Kidney glomerular epithelial cell (primary cell): ENCODE measurements around the gene TAF5.
"Not testable (repeated sequence)": the region's sequence is repeated elsewhere in the genome, so short reads cannot be mapped to it uniquely, and the experiment has no call there.

Experiments used
- DNase-seq: peaks from one replicate; lab custom pipeline; 2025; lab: John Stamatoyannopoulos, UW

TAF5 gene

DNA sequence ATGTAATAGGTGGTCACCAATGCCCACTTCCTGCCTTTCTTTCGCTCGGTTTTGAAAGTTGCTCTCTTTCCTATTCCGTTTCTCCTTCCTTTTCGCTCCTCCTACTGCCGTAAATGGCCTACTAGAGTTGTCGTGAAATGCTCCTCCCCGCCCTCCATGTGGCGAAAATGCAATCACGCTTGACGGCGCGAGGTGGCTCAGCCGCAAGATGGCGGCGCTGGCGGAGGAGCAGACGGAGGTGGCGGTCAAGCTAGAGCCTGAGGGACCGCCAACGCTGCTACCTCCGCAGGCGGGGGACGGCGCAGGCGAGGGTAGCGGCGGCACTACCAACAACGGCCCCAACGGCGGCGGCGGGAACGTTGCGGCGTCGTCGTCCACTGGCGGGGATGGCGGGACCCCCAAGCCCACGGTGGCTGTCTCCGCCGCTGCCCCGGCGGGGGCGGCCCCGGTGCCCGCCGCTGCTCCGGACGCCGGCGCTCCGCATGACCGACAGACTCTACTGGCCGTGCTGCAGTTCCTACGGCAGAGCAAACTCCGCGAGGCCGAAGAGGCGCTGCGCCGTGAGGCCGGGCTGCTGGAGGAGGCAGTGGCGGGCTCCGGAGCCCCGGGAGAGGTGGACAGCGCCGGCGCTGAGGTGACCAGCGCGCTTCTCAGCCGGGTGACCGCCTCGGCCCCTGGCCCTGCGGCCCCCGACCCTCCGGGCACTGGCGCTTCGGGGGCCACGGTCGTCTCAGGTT is at the start of gene TAF5:
Gene TAF5, plus strand, starts transcription at position 195 of the 737 bp plus-strand sequence. Its CDS starts 14 bp downstream, at position 209.
- peak; percentile 97 for DNase-seq

DNA sequence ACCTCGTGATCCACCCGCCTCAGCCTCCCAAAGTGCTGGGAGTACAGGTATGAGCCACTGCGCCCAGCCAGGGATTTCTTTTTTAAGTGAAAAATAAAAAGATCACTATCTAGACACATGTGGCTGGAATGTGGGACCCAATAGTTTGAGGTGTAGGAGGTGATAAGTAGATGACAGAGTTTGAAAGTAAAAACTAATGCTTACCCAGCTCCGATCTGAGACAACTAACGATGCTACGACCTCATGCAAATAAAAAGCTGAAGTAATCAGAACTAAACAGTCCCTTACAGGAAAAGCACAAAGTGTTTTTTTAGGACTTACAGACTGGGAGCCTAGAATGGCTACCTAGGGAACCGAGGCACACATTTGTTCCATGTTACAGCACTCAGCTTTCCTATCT is 39.9 kb upstream of the TAF5 start:
- no peak for DNase-seq

DNA sequence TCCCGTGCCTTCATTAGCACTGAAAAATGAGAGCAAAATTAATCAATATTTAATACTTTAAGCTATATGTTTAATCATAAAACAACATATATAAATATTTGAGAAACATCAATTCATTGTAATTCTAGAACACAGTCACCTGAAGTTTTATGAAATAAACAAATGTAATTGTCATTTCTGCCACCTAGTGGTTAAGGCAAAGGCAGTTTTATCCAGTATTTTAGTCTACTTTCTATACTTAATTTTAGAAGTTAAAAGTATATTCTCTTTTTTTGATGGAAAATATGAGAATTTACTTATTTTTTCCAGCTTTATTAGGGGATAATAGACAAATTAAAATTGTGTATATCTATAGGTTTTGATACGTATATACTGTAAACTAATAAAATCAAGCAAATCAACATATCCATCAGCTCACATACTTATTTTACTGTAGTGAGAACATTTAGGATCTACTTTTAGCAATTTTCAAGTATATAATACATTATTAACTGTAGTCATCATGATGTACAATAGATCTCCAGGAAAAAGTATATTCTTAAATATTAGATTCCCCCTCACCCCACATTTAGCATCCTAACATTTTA is 33.7 kb upstream of the TAF5 start:
- peak; percentile 29 for DNase-seq

DNA sequence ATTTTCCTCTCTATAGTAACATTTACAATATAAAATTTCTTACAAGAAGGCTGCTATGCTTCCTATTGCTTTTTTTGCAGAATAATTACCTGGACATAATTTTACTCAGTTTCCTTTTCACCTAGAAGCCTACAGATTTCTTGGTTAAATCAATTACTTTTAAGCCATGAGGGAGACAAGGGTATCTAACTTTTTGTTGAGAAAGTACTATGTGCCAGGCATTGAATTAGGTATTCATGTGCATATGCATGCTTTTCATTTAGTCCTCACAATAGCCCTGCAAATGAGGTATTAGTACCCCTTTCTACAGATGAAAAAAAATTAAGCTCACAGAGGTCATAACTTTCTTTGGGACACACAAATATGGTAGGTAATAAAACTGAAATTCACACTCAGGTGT is 33.2 kb upstream of the TAF5 start:
- DNase-seq, result no peak

DNA sequence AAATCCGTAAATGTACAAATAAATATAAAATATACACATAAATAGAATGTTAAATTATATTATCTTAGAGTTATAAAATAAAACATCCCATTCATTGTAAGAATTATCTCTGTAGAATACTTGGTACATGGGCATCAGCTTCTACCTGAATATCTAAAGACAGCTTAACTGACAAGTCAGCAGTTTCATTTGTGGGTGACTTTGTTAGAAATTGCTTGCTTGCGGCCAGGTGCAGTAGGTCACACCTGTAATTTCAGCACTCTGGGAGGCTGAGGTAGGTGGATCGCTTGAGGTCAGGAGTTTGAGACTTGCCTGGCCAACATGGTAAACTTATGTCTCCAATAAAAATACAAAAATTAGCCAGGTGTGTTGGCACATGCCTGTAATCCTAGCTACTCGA is 31.4 kb upstream of the TAF5 start:
- DNase-seq, result no peak

DNA sequence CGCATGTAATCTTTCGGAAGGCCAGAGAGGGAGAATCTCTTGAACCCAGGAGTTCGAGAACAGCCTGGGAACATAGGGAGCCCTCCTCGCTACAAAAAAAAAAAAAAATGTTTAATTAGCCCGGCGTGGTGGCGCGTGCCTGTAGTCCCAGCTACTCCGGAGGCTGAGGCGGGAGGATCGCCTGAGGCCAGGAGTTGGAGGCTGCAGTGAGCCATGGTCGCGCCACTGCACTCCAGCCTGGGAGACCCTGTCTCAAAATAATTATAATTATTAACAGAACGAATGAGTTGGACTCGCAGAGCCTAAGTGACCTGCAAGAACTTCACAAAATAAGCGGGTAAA is 17.6 kb upstream of the TAF5 start:
- DNase-seq, result no peak

DNA sequence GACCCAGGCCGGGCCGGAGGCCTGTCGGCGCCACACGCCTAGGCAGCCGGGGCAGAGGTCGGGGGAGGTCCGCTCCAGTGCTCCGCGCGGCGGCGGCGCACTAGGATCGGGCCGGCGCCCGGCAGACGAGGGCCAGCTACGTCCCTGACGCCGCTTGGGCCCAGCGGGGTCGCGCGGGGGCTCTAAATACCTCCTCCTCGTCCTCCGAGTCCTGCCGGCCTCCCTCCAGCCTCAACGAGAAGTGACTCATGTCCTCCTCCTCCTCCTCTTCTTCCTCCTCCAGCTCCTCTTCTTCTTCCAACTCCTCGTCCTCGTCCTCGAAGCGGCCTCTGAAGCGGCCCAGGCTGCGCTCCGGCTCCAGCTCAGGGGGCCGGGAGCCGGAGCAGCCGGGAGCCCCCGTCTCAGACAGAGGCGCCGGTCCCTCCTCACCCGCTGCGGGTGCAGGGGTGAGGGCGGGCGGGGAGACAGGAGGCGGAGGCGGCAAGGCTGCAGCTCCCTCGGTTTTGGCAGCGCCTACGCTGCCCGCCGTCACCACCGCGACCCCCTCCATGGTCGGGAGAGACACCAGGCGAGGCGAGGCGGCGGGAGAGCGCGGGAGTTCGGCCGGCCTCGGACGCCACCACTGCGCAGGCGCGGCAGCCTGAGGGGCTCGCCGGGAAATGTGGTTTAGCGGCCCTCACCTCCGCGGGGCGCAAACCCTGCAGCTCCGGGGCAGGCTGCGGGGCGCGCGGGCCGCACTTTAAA is 17.1 kb upstream of the TAF5 start, which contains the start of gene PCGF6:
Gene PCGF6, minus strand, starts transcription at position 624 of the 744 bp plus-strand sequence. Its CDS starts 74 bp downstream, at position 550.
- DNase-seq, result peak; percentile 68

DNA sequence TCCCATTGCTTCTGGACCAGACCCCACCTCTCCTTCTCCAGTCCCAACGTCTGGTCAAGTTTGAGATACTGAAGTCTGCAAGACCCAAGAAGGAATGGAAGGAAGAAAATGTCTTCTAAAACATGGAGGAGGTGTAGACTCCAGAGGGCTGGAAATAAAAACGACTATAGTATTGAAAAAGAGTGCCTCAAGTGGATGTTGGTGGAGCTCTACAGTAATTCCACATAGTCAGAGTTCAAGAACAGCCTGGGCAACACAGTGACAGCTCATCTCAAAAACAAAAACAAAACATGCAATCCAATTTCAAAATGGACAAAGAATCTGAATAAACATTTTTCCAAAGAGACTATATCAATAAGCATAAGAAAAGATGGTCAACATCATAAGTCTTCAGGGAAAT is 14.5 kb upstream of the TAF5 start:
- DNase-seq, result peak; percentile 1

DNA sequence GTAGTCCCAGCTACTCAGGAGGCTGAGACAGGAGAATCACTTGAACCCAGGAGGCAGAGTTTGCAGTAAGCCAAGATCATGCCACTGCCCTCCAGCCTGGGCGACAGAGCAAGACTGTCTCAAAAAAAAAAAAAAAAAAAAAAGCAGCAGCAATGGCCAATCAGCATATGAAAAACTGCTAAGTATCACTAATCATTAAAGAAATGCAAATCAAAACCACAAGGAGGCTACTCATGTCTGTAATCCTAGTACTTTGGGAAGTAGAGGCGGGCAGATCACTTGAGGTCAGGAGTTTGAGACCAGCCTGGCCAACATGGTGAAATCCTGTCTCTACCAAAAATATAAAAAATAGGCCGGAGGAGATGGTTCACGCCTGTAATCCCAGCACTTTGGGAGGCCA is 13.2 kb upstream of the TAF5 start:
- not testable (repeated sequence) for DNase-seq

DNA sequence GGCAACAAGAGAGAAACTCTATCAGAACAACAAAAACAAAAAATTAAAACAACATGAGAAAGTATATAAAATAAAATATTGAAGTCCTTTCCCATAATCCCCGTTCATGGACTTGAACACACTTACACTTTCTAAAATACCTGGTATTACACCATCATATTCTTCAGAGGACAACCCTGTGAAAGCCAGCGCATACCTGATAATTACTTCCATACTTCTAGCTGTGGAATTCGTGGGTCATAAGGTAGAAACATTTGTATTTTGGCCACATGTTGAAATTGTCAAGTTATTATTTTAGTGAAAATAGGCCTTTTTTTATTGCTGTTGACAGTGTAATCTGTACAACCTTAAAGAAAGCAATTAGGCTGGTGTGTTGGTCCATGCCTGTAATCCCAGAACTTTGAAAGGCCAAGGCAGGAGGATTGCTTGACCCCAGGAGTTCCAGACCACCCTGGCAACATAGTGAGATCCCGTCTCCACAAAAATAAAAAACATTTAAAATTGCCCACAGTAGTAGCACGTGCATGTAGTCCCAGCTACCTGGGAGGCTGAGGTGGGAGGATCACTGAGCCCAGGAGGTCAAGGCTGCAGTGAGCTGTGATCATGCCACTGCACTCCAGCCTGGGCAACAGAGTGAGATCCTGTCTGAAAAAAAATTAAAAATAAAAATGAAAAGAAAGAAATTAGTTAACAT is 11.7 kb upstream of the TAF5 start:
- no peak for DNase-seq

DNA sequence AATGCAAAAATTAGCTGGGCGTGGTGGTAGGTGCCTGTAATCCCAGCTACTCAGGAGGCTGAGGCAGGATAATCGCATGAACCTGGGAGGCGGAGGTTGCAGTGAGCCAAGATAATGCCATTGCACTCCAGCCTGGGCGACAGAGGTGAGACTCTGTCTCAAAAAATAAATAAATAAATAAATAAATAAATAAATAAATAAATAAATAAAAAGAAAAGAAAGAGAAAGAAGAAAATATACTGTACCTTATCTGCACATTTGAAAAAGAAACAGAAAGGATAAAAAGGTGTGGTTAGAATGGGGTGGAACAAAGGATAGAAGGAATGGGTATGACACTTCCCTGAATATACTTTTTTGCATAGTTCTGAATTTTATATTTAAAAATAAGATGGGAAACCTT is 8.3 kb upstream of the TAF5 start:
- DNase-seq, result not testable (repeated sequence)

DNA sequence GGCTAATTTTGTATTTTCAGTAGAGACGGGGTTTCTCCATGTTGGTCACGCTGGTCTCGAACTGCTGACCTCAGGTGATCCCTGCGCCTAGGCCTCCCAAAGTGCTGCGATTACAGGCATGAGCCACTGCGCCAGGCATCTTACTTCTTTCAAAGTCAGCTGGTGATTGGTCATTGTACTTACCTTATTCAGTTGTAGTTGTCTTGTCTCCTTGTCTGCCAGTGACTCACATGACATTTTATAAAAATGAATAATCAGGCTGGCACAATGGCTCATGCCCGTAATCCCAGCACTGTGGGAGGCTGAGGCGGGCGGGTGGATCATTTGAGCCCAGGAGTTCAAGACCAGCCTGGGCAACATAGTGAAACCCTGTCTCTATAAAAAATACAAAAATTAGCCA is 7.0 kb upstream of the TAF5 start:
- DNase-seq, result not testable (repeated sequence)

DNA sequence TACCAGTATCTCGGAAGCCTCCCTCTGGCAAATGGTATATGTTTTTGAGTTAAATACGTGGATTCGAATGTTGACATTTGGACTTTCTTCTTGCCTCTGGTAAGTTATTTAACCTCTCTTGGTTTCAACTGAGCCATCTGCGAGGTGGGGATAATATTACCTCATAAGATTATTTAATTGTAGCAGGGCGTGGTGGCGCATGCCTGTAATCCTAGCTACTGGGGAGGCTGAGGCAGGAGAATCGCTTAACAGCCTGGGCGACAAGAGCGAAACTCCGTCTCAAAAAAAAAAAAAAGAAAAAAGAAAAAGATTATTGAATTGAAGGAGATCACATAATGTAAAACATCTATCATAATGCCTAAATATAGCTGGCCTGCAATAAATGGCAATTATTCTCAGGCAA is 396 bp upstream of the TAF5 start:
- no peak for DNase-seq

DNA sequence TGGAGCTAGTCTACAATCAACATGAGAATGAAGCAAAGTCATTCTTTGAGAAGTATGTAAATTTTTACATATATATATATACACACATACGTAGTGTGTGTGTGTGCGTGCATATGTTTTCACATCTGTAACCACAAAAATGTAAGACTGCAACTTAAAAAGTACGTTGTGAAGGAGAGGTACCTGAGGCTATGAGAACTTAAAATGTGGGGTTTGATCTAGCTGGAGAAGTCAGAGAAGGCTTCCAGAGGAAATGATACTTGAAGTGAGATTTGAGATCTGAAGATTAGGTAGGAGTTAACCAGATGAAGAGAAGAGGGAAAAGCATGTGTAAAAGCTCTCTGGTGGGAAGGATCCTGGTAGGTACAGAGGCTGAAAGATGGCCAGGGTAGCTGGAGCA is 5.8 kb downstream of the TAF5 start:
- no peak for DNase-seq

DNA sequence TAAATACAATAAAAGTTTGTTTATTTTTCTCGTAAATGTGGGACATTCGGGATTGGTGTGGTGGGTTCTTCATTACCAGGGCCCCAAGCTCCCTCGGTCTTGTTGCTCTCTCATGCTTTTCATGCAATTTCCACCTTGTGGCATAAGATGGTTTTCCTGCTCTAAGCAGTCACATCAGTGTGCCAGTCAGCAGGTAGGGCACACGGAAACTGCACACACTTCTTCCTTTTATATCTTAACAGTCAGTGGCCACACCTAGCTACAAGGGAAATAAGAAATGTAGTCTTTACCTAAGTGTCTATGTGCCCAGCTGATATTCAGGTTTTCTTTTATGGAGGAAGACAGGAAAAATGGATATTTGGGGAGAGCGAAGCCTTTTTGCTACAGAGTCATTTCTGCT is 6.5 kb downstream of the TAF5 start:
- no peak for DNase-seq

DNA sequence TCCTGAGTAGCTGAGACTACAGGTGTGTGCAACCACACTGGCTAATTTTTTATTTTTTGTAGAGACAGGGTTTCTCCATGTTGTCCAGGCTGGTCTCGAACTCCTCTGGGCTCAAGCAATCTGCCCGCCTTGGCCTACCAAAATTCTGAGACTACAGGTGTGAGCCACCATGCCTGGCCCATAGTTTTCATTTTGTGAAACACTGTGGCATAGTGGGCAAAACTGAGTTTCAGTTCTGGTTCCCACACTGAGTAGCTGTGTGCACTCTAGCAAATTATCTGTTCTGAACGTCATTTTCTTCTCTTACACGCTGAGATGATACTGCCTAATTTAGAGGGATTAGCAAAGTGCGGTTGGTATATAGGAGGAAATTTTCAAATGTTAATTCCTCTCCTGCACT is 15.0 kb downstream of the TAF5 start:
- DNase-seq, result no peak

DNA sequence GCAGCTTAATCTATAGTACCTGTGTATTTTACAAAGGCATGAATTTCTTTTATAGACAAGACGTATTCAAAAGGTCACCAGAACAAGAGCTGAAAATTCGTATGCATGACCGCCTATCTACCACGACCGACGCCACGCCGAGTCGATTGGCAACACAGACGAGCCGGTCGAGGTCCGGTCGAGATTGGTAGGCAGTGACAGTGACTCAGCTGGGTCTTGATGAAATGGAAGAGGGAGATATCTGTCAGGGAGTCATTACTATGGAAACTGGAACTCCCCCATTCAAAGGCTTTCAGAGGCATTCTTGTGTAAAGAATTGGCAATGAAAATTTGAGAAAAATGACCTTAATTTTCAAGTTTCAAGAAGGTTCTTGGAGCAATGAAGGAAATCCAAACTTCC is 26.4 kb downstream of the TAF5 start:
- DNase-seq, result peak; percentile 30

DNA sequence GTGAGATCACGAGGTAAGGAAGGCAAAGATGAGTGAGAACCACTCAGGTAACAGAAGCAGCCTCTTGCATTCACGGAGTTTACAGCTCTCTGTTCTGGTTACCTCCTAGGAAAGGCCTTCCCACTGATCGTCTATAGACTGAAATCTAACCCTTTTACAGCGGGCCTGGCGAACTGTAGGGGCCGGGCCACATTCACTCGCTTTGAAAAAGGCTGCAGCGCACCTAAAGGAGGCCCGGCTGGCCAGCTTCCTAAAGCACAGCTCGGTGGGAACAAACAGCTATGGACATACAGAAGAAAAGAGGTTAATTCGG is 27.9 kb downstream of the TAF5 start:
- peak; percentile 16 for DNase-seq

DNA sequence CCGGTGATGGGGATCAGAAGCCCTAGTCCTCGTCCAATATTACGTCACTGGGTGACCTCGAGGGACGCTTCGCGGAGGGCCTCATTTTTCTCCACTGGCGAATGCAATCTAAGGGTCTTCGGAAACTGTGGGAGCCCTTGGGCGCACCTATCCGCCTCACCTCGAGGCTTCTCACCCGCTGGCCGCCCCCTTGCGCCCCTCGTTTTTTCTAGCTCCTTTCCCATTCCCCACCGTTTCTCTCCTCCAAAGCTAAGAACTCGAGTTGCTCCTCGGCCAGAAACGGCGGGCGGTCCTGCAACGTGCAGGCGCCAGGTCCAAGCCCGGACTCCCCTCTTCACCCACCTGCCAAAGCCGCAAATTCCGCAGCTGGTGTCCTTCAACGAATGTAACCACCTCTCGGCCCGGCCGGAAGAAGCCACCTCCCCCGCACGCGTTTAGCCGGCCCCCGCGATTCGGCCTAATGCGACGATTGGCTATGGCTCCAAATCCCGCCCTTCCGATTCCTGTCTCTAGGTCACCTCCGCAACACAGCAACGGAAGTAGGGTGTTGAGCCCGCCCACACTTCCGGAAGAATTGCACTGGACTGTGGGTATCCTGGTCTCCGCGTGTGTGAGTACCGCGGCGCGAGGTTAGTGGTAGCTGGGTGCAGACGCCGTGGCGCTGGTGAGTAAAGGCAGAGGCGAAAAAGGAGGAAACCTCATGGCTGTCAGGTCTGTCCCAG is 28.5 kb downstream of the TAF5 start, which contains the start of the genes ATP5MK and PDCD11:
Gene ATP5MK, minus strand, starts transcription at position 409 of the 722 bp plus-strand sequence. CDS start 4,018 bp downstream, outside the sequence.
Gene PDCD11, plus strand, starts transcription at position 560 of the 722 bp plus-strand sequence. CDS start 1,801 bp downstream, outside the sequence.
- peak; percentile 98 for DNase-seq

DNA sequence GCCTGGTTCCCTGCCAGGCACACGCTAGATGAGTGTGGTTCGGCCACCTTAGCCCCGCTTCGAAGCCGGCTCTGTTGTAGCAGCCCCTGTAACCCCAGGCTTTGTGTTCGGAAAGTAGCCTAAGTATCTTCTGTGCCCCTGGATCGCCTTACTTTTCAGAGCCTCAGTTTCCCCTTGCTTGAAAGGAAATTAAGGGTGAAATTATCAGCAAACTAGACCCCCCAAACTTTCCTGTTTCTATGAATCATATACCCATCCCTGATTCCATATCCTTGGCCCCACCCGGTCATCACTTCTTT is 29.0 kb downstream of the TAF5 start:
- no peak for DNase-seq

DNA sequence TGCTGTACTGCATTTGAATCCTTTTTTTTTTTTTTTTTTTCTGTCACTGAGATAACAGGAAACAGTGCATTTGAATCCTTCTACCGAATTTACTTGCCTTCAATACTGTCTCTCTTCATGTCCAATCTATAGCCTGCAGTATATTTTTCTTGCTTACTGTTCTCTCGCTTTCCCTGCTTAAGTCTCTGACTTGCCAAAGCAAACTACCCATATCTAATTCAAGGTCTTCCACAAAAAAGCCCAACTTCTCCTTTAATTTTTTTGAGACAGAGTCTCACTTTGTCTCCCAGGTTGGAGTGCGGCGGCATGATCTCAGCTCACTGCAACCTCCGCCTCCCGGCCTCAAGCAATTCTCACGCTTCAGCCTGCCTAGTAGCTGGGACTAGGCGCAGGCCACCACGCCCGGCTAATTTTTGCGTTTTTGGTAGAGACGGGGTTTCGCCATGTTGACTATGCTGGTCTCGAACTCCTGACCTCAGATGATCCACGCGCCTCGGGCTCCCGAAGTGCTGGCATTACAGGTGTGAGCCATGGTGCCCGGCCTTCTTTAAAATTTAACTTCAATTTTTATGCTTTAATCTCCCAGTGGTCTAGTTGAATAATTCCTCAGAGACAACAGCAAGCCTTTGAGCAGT is 29.5 kb downstream of the TAF5 start:
- DNase-seq, result no peak

DNA sequence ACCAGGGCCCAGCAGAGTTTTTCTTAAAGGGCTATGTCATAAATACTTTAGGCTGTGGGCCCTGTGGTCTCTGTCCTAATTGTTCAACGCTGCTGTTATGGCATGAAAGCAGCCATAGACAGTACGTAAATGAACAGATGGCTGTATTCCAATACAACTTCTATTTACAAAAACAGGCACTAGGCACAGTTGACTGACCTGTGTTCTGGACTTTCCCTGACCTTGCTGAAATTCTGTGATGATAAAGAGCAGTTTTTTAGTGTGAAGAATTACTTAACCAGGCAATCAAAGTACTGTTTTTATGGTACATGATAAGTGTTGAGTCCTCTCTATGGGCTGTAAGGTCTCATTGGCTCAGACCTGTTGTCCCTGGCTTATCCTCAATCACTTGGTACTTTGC is 45.8 kb downstream of the TAF5 start:
- no peak for DNase-seq
